Measurements from ENCODE around the gene ALPK3.

Gene ALPK3

GRCh38 chr15:84799511-84800187, 17.5 kb upstream of the ALPK3 start:
- no peak for DNase-seq (ENCODE audit: low spot score)

DNA sequence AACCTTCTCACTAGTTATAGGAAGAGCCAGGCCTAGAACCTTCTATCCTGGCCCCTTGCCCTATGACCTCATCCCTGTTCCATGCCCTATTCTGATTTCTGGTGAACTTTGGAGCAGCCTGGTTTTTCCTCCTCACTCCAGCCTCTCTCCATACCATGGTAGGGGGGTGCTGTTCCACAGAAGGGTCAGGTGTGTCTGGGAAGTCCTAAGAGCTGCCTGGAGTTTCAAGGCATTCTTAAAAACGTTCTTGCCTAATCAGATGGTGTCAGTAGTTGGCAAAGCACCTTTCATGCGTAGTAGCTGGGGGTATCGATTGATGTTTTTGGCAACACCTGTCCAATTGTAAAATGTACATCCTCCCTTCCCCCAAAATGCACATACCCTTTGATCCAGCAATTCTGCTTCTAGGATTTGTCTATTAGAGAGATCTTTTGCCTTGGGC, 16.8 kb upstream of the ALPK3 start:
- no peak for DNase-seq (ENCODE audit: low spot score)

DNA sequence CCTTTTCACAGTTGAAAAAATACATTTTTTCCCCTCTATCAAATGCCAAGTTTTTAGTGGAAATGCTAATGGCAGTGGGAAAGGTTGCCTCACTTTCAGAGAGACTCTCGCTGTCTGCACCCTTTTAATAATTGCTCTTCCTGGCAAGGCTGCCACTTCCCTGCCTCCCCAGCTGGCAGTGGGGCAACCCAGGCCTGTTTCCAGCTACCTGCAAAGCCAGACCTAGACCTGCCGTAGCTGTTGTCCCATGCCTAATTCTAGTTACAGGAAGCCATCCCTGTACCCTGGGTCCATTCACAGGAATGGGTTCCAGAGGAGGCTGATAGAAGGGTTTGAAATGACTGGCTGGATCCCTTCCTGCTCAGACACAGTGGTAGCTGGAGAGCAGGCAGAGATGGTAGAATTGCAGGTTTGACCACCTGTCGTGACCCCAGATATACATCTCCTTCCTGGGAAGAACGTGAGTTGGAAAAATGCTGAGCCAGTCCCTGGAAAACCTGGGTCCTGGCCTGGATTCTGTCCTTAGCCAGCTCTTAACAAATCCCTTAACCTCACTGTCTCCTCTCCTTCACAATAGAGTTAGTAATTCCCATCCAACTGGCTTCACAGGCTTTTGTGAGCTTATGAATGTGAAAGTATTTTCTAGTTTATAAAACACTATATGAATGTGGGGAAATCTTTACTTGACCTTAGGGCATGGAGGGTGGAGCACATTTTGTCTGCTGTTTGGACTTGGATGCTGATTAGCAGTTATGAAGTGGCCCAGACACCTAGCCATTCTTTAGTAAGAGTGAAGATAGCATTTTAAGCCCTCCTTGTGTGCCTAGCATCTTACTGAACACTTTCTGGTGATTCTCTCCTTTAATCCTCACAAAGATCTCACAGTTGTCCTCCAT, 12.9 kb upstream of the ALPK3 start:
- DNase-seq (ENCODE audit: low spot score), result no peak

DNA sequence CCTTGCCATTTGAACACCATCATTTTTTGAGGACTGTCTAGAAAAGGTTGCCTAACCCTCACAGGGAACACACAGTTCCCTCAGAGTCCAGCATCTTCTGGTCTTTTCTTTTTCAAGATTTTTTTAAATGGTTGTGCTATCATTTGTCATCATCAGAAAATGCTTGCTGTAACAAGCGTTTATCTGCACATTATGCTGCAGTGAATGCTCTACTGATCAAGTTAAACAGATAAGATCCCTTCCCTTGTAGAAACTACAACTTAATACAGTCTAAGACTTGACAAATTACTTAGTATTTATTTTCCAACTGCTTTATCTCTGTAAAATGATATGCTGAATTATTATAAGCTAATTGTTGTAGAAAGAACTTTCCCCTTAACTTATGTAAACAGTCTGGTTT, 11.9 kb upstream of the ALPK3 start:
- DNase-seq (ENCODE audit: low spot score), result no peak

DNA sequence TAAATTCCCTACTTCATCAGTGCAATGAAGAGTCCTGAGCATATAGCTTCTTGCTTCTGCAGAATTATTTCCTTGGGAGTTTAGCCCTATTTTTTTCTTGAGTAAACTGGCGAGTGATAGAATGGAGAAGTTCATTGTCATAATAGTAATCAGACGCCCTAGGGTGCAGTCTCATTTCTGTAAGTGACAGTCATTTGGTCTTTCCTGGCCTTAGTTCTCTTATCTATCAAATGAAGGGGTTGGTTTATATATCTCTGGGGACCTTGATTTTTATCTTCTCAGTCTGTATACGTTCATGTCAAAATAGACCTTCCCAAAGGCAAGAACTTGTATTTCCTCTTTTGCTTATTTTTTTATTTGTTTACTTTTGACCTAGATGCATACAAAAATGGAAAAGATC, 9.9 kb upstream of the ALPK3 start:
- DNase-seq (ENCODE audit: low spot score), result no peak

GRCh38 chr15:84810073-84810840, 6.9 kb upstream of the ALPK3 start:
- no peak for DNase-seq (ENCODE audit: low spot score)

DNA sequence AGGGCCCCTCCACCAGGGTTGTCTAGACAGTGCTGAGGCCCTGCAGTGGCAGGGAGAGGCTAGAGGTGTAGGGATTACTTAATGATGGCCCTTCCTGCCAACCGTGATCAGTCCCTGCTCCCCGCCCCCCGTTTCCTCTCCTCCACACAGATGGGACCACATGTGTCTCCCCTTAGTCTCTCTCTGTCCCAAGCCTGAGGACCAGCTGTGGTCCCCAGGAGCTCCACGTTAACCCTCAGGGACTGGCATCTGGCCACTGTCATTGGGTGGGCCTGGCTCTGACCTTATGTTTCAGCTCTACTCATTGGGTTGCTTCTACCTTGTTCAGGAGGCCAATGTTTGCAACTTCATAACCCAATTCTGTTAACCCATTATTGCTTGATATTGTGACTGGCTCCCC, 6.0 kb upstream of the ALPK3 start:
- no peak for DNase-seq (ENCODE audit: low spot score)

DNA sequence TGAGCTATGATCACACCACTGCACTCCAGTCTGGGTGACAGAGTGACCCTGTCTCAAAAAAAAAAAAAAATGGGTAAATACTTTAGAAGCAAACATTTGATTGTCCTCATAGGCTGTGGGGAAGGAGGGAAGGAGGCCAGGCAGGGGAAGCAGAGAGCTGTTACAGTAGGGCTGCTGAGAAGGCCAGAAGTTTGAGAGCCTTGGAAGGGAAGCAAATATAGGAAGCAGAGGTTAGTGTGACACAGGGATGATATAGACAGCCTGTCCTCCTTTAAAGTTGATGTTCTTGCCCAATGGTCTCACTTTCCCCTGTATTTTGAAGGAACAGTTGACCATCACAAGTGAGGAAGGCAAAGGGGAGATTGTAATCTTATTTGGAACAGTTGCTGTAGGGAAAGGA, 5.3 kb upstream of the ALPK3 start:
- no peak for DNase-seq (ENCODE audit: low spot score)

GRCh38 chr15:84812842-84813241, 4.3 kb upstream of the ALPK3 start:
- DNase-seq (ENCODE audit: low spot score), result no peak

DNA sequence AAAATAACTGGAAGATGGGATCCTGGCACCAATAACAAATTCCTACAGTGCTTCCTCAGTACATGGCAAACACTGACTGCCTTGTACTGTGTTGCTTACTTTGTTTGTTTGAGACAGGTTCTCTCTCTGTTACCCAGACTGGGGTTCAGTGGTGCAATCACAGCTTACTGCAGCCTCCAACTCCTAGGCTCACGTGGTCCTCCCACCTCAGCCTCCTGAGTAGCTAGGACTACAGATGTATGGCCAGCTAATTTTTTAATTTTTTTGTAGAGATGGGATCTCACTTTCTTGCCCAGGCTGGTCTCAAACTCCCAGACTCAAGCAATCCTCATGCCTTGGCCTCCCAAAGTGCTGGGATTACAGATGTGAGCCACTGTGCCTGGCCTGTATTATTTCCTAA, 3.7 kb upstream of the ALPK3 start:
- DNase-seq (ENCODE audit: low spot score), result no peak

- DNase-seq (ENCODE audit: low spot score), result no peak
These were observed 3.2 kb upstream of the ALPK3 start for GRCh38 chr15:84813931-84814330.

GRCh38 chr15:84814916-84815315, 2.2 kb upstream of the ALPK3 start:
- no peak for DNase-seq (ENCODE audit: low spot score)

GRCh38 chr15:84817466-84818081, 418 bp downstream of the ALPK3 start:
- no peak for DNase-seq (ENCODE audit: low spot score)

- DNase-seq (ENCODE audit: low spot score), result no peak
These were observed 1.3 kb downstream of the ALPK3 start for GRCh38 chr15:84818261-84819131.

DNA sequence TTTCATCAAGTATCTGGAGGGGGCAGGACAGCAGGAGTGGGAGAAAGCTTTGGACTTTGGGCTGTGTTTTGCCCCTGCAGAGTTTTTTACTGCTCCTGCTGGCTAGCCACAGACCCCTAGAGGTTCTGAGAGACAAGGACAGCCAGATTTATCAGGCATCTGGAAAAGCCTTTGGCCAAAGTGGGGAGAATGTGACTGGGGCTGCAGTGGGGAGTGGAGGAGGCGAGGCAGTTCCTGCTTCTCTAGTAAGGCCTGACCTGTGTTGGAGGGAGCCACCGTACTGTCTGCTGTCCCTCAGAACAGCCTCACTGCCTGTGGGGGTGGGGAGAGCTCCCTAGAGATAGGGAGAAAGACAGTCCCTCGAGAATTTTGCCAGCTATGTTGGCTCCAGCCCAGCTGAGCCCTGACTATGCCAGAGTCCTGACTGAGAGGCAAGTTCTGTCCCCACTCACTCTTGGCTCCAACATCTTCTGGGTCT, 2.2 kb downstream of the ALPK3 start:
- no peak for DNase-seq (ENCODE audit: low spot score)

- DNase-seq (ENCODE audit: low spot score), result no peak
These were observed 2.6 kb downstream of the ALPK3 start for GRCh38 chr15:84819791-84820190.

- DNase-seq (ENCODE audit: low spot score), result no peak
These were observed 4.4 kb downstream of the ALPK3 start for GRCh38 chr15:84821501-84822021.

GRCh38 chr15:84822653-84823281, 5.6 kb downstream of the ALPK3 start:
- no peak for DNase-seq (ENCODE audit: low spot score)

- DNase-seq (ENCODE audit: low spot score), result no peak
These were observed 6.2 kb downstream of the ALPK3 start for GRCh38 chr15:84823282-84823878.

All from Ammon's horn (tissue), 1 donor.